NCI-H2196 treated with DMSO at 0.1 percent for 48 hours (cell line): ENCODE results near the gene RORB.
"Not testable (repeated sequence)": the region's sequence is repeated elsewhere in the genome, so short reads cannot be mapped to it uniquely, and the experiment has no call there.

Experiments used
- DNase-seq: peaks from one replicate; lab custom pipeline; 2025; ENCODE audit not compliant: unreplicated experiment; lab: John Stamatoyannopoulos, UW

The RORB gene

DNA sequence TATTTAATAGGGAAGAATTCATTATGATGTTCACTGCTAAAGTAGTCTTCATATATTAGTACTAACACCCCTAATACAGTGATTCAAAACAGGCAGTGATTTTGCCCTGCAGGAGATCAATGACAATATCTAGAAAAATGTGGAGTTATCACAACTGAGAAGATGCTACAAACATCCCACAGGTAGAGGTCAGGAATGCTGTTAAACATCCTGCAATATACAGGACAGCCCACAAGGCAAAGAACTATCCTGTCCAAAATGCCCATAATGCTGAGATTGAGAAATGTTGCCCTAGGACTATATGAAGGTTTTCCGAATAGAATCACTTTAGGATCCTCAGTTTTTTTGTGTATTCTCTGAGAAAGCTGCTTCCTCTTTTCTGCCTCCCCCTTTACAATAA is 15.3 kb downstream of the RORB start:
- DNase-seq = no peak

DNA sequence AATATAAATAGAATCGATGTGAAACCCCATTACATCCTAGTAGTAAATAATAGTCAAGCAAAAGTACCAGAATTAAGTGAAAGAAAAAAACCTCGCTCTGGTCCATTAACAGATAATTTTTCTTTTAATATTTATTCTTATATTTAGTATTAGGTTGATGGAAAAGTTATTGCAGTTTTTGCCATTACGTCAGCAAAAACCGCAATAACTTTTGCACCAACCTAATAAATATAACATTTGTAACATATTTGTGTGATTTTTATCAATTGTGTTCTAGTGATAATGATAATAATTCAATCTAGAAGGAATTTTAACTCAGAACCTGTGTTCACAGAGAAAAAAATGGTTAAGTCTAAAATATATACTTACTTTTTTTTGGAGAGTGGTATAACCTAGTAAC is 16.1 kb downstream of the RORB start:
- DNase-seq = no peak

DNA sequence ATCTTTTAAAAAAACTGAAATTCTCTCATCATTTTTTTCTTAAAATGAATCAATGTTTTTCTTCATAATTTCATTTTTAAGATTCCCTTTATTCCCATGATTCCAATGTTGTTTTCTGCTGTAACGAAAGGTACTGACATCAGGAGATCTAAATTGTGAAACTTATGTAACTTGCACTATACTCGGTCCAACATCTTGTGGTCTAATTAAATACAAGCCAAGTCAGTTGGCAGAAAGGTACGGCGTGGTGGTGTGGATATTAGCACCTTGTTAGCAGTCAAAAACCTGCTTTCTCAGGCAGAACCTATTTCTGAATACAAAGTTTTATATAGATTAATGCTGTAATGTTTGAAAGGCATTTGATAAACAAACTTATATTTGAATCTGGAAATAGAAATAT is 20.1 kb downstream of the RORB start:
- DNase-seq = no peak

DNA sequence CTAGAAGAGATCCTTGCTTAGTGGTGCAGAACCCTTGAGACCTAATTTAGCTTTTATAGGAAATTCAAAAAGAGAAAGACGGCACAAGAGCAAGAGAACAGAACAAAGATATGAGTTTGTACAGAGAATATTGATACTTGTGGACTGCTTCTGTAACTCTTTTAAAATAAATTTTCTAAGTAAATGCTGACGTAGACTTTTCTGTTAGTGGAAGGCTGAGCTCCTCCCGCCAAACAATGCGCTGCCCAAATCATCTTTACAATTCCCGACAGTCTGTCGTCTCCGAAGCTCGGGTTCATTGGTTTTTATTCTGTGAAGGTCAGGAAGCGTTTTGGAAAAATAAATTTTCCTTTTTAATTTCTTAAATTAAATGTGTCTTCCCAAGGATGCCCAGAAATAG is 22.3 kb downstream of the RORB start:
- DNase-seq = no peak

DNA sequence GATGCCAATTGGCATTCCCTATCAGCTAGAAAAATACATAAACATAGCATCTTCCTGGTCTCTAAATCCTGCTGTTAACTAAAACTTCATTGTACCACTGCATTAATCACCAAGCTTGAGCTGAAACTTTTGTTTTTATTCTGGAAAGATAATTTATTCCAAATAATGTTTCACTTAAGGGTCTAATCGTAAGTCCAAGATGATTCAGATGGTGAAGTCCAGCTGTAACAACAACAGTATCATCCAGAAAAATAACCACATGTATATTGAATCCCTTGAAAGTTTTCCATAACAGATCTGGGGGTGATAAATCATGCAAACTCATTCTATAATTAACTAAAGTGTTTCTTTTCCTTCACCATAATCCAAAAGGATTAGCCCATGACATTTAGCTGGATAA is 23.9 kb downstream of the RORB start:
- no peak for DNase-seq

DNA sequence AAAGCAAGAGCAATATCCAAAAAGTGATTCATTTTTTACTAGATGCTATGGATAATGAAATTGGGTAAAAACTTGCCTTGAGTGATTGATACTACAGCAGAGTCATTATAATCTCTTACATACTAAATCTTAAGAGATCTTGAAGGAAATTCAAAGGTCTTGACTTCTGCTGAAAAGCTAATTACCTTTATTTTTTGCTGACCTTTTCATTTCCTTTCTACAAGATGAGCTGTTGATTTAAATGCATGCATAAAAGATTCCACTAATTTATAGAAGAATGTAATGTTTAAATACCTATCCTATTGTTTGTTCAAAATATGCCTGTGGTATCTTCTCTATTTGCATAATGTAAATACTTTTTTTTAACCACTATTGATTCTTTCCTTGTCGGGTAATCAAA is 27.2 kb downstream of the RORB start:
- no peak for DNase-seq

DNA sequence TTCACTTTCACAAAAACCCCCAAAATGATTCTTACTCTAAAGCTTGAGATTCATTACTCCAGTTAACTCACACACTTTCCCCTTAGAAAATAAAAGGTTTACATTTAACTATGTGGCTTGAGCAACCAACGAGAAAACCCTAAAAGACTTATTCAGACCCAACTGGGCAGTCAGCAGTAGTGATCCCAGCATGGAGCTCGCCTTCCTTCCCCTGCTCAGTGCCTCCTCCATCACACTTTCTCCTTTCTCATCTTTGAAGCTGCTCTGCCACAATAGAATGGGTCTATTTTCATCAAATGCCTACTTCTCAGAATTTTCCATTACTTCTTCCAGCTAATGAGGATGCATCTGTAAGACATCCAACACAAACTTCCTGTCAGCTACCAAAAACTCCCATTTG is 29.1 kb downstream of the RORB start:
- no peak for DNase-seq

DNA sequence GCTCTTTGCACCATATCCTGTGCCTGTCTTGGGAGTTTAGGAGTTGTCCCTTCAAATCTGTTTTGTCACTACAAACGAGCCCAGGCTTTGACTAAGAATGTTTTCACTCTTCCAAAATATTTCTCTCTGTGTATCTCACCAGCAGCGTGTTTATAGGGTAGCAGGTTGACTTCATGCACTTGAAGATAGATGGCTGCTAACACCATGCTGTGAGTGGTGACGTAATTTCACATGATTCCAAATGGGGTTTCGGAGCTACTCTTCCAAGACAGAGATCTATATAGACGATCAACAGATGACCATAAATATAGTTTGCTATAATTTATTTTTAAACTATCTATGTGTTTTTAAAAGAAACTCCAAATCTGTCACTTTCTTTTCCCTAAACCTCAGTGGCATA is 30.6 kb downstream of the RORB start:
- DNase-seq = no peak

DNA sequence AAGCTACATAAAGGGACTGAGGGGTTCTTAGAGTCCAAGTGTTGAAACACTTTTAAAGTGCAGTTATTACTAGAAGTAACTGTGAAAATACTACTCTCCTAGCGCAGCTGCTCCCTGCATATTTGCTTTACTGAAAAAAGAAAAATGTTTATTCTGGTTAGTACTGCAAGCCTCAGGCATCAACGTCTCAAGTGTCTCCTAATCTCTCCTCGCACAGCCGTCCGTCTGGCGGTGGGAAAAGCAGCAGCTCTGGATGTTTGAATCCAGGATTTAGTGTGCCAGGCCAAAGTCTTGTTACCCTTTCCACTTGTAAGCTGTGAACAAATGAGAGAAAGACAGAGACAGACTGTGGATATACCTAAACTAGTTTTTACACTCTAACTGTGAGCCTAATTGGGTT is 31.1 kb downstream of the RORB start:
- DNase-seq = no peak

DNA sequence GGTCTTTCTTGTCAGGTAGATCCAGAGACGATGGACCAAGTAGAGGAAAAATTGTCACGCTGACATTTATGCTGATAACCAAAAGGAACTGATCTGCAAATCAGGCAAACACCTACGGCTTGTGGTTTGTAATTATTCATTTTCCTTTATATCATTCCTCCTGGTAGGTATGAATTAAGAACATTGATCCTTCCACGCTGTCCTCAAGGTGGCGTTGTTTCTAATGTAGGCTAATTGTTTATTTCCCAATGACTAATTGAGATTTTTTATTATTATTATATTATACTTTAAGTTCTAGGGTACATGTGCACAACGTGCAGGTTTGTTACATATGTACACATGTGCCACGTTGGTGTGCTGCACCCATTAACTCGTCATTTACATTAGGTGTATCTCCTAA is 33.3 kb downstream of the RORB start:
- not testable (repeated sequence) for DNase-seq

DNA sequence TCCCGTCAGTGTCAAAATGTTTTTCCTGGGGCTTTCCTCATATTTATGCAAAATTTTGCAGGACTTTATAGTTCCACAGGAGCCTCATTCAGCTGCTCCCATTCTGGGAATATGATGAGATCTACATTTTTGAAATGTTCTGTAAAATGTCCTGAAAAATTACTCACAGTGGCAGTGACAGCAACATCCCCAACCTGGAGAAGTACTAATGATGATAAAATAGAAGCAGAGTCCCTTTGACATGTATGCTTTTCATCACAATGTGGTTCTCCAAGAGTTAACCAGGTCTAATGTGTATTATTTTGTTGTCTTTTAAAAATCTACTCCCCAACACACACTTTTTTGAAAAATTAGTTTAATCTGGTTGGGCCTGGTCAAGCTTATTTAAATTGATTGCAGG is 36.1 kb downstream of the RORB start:
- no peak for DNase-seq

DNA sequence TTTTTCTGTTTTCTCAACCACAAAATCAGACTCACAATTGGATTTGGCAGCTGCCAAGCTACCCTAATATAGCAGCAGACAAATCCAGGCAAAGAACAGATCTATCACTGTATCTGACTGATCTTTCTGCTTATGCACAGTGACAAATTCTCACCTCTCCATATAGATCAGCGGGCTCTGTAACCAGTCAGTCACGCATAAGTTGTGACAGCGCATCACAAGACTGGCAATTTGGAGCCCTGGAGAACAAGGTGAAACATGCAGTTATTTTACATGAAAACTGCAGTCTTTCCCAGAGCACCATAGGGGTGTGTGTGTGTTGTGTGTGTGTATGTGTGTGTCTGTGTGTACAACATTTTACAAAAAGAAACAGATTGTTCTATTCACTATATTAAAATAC is 37.7 kb downstream of the RORB start:
- DNase-seq = no peak

DNA sequence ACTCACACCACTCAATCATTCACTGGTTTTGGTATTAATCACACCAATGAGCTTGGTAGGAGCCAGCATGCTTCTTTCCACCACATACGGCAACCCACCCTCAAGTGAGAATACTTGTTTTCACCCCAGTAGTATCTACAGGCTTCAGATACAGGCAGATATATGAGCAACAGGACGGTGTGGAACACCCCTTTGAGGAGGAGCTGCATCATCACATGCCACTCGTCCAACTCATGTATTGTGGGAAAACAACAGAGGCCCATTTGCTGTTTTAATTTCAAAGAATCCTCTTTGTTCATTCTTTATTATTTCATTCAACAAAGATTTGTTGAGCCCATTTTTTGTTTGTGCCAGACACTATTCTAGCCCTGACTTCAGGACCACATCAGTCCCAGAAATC is 46.0 kb downstream of the RORB start:
- no peak for DNase-seq

DNA sequence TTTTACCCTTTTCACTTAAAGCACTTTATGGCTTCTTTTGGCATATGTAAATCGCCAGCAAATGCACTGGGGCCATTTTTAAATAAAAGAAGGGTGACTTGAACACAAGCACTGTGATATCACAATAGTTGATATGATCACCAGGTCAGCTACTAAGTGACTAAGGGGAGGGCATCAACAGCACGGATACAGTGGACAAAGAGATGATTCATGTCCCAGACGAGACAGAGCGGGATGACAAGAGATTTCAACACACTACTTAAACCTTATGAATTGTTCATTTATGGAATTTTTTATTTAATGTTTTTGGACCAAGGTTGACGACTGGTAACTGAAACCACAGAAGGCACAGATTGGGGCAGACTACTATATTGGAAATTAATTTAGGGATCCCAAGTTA is 54.1 kb downstream of the RORB start:
- DNase-seq = no peak

DNA sequence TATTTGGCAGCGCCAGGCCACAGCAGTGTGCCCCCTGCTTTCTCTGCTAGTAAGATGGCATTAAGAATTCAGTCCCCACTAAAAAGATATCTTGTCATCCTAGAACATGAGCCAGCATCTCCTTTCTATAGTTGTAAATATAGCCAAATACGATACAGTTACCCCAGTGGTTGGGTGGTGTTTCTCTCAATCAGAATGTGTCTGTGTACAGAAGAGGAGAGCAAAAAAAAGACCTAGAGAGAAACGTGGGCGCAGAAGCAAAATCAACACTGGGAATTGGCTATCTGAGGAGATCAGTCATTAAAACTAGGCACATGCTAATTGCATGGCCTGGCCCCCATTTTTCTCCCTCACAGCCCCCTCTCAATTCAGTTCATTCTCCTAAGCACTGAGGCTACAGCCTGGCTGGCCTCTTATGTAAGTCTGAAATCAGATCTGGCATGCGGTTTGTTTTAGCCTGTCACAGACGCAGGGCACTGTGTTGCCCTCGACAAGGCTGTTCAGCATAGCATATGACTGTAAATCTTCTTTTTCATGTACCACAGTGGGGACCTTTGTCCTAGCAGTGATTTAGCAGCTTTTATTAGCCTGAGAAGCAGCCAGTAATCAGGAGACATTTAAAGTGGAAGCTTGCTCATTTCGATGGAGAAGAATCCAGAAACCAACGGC is 57.8 kb downstream of the RORB start:
- no peak for DNase-seq

DNA sequence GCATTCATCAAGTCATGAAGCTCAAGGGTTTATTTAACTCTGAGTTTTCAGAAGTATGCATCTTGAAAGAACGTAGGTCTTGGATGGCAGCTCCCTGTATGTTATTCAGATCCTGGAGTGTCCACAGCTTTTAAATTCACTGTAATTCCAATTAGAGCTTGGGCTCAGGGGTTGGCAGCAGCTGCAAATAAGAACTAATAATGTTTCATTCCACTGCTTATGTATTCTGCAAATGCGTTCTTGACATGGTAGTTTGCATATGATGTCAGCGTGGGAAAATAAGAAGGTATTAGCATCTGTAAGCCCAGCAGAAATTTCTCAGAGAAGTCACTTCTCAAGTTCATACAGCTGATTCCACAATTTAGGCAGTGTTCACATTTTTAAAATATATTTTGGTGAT is 58.4 kb downstream of the RORB start:
- no peak for DNase-seq

DNA sequence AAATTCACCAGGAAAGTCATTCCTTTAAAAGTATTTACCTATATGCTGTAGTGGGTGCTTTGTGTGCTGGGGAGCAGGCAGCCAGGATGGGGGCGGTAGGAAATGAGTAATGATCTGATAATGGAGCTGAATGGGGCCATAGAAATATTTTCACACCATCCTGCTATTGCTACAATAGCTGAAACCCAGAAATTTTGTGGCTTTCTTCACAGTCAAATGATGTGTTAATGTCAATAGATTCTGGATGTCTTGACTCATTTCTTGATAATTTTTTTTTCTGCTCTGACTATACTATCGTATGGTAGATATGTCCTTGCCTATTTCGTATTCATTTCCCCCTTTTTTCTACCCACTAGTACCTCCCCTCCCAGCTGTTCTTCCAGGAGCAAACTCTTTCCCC is 59.5 kb downstream of the RORB start:
- DNase-seq = no peak

DNA sequence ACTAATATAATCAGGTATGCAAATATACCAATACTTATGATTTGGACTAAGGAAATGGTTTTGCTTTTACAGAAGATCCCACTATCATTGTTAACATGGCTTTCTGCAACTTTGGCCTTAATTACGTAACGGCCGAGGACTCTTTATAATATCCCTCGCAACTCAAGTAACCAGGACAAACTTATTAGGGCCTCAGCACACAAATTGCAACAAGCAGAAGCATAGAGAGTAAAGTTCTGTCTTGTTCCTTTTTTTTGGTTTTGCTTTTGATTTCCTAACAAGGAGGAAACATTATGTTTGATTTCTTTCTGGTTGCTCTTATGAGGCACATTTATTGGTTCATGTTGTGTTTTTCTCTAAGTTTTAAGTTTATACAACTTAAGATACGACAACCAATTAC is 60.4 kb downstream of the RORB start:
- DNase-seq = no peak

DNA sequence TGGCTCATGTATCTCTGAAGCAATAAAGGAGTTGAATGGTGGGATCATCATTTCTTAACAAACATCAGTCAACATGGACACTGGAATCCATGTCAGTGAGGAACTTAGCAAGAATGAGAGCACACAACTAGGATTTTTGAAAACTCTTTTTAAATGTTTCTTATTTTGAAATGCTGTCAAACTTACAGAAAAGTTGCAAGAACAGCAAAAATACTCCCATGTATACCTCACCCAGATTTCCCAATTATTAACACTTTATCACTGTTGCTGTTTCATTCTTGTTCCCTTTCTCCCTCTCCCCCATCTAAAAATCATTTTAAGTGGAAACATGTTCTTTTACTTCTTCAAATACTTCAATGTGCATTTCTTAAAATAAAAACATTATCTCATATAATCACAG is 65.5 kb downstream of the RORB start:
- DNase-seq = no peak

DNA sequence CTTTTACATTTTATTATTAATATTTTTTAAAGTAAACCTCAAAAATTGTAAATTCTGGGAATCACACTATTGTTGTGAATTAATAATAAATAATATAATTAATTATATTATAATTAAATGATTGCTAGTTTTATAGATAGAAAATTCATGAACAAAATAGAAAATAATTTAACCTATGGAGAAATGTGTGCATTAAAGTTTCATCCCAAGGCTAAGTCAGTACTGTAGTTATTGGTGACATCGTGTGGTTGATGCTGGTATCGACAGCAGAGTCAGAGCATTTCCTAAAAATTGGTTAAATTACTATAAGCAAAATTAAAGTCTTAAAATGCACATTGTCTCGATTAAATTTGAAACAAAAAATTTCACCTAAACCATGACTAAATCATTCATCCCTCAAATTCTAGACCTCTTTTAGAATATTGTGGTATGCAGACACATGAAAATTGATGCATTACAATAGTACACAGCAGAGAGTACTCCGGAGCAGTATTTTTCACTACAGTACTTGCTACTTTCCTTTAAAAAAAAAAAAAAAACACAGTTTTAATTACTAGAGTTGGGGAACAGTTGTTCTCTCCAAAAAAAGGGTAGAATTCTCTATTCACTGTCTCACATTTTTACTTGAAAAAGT is 73.9 kb downstream of the RORB start:
- DNase-seq = no peak

DNA sequence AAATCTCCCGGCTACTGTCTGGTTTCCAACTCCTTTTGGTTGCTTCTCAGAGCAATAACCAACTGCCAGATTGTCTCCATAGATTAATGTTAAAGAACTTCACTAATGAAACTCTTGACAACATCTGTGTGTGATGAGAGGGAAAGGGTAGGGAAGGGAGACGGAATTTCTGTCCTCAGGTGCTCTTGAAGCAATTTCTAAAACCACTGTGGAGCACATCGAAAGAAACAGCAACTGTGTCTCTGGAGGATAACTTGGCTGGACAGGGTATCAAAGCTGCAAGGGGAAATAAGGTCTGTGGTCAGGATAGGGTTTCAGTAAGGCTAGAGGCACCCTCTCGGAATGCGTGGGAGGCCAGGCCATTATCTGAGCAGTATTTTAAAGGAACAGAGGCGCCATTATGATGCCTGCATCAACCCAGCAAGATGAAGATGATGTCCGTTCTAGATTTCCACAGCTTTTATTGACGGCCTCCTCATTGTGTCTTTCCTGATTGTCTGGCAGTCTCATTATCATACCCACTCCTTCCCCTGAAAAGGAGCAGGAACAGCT is 76.6 kb downstream of the RORB start:
- DNase-seq = no peak

DNA sequence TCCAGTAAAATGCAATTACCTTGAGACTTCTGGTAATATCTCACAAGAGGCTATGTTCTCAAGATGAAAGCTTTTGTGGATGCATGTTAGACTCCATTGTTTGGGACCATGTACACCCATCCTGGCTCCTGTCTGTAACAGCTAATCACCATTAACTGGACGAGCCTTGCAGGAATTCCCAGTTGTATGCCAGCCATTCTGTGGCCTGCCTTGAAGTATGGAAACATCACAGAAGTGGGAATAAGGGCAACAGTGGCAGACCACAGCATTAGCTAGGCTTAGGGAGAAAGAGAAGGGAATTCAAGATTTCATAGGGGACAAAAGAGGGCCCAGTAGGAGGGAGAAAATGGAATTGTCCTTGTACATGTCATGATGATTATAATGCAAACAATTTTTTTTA is 79.0 kb downstream of the RORB start:
- no peak for DNase-seq

DNA sequence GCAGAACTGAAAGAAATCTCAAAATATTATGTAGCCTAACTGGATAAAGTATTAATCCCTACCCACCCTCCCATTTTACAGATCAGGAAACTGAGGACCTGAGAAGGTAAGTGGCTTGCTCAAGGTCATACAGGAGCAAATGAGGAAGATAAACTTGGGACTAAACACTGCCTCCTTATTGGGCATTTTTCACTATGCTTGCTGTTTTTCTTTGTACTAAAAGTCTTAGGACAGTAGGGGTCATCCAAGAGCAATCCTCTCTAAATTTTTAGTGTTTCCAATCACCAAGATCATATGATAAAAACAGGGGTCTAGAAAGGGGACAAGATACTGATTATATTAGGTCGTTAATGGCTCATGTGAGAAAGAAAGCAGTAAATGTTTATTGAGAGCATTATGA is 80.8 kb downstream of the RORB start:
- no peak for DNase-seq
